Heart right ventricle (tissue), 16 donors: Measurements from ENCODE around the gene RAB31. TPM values are rescaled to one million over a fixed set of nuclear protein-coding genes. Genes with fewer than 3 reads are reported as not detected.

Source experiments
- ATAC-seq, 8 donors: fragments of 200-7000 bp; cut with Tn5 transposase; one replicate each; pipeline ENCODE4 v1.9.1; 2020; ENCODE audit warnings: mild to moderate bottlenecking in 8 of 8, moderate library complexity in 8 of 8, moderate number of reproducible peaks in 1 of 8
- DNase-seq, 2 donors: peaks; one replicate each; pipeline ENCODE4 v3.0.0-alpha.2; 2020
- H3K27ac ChIP-seq, 10 donors: fragments of 200-600 bp; sonication (generic) in 2 of 10; one replicate each; pipeline versions ENCODE4 v1.5.0 to v1.8.0; 2020 to 2022; ENCODE audit warnings: mild to moderate bottlenecking in 3 of 10
- H3K27me3 ChIP-seq, 7 donors: fragments of 200-600 bp; one replicate each; pipeline ENCODE4 v1.8.0; 2021 to 2022; ENCODE audit warnings: mild to moderate bottlenecking in 2 of 7
- H3K36me3 ChIP-seq, 9 donors: fragments of 200-600 bp; sonication (generic) in 1 of 9; one replicate each; pipeline versions ENCODE4 v1.5.0 to v1.8.0; 2020 to 2022; ENCODE audit warnings: mild to moderate bottlenecking in 2 of 9
- H3K4me1 ChIP-seq, 9 donors: fragments of 200-600 bp; sonication (generic) in 1 of 9; one replicate each; pipeline versions ENCODE4 v1.5.0 to v1.8.0; 2020 to 2022; ENCODE audit warnings: mild to moderate bottlenecking in 4 of 9
- H3K4me3 ChIP-seq, 10 donors: fragments of 200-600 bp; sonication (generic) in 2 of 10; one replicate each; pipeline versions ENCODE4 v1.5.0 to v1.8.0; 2020 to 2022; ENCODE audit warnings: mild to moderate bottlenecking in 7 of 10, moderate library complexity in 2 of 10
- H3K9me3 ChIP-seq, 11 donors: fragments of 200-600 bp in 10 of 11; sonication (generic) in 2 of 11; one replicate each; pipeline versions ENCODE4 v1.5.0 to v1.8.0; 2013 to 2022; ENCODE audit warnings: mild to moderate bottlenecking in 2 of 11, control low read depth in 1 of 11, moderate library complexity in 1 of 11
- CTCF ChIP-seq, 9 donors: fragments of 200-600 bp; sonication (generic) in 2 of 9; IDR thresholded peaks; one replicate each; pipeline versions ENCODE4 v1.5.0 to v1.8.0; 2021 to 2022; ENCODE audit warnings: antibody characterized with exemption in 9 of 9, mild to moderate bottlenecking in 5 of 9, moderate library complexity in 1 of 9
- WGBS, 2 donors: extraction: QIAGEN DNeasy Blood & Tissue Kit; methylation state at CpG; one replicate each; pipeline ENCODE4 v1.1.7; 2013; ENCODE audit warnings: inconsistent platforms in 1 of 2; 5-methylcytosine and 5-hydroxymethylcytosine counted together
- intact Hi-C, 10 donors: fragments of 100-400 bp; cut with DNase I; formaldehyde crosslinking; loops; one replicate each; pipeline versions ENCODE4 v1.11.1 to v1.14.2; 2022
- polyA plus RNA-seq, 2 donors: library from polyadenylated mRNA; stranded (reverse); fragments of 200-250 nt; gene quantifications; one replicate each; pipeline ENCODE4 v1.2.3, GENCODE V29; 2013
- total RNA-seq, 10 donors: library from RNA; stranded (reverse); fragmentation: NEBNext Ultra II Directional in 3 of 10; extraction: Animal tissue kit (Norgen Biotek cat#: 25700) in 3 of 10; gene quantifications; one replicate each; pipeline versions ENCODE4 v1.2.1 to v1.2.4, GENCODE V29; 2021 to 2023
- donor health status: Arrhythmogenic right ventricular cardiomyopathy.
- donor health status: ischemic (EF 13 %, LVEDD 7.1; RV severe dilation, severe dysfunction).
- donor health status: healthy with polysubstance abuse.
- donor health status: DM: no; HTN: yes; CAD: no.
- donor health status: DM: no; HTN: no; CAD: no.
- donor health status: ischemic (EF 25% LVEDD 6.9; RV normal size, moderate dysfunction).
- donor health status: ischemic (EF 25% LVEDD 5.7; RV mildly dilated, moderate dysfunction).
- donor health status: healthy.
- donor health status: DM: yes; HTN: yes; CAD: no.
- donor health status: Ischemic cardiomyopathy.
- donor health status: ischemic (EF 35%, LVEDD 5.7; RV mildly dilated, moderate dysfunction).
- donor health status: nonischemic (EF 11% LVEDD 7.7; RV severe dilation, severe dysfunction).
- donor health status: DM: yes; HTN: yes; CAD: no.
- donor health status: PGD.
- donor health status: ischemic (EF 29% LVEDD 5.4; RV normal size, mild dysfunction).
- donor health status: nonischemic (EF 23%, LVEDD 6.1; RV moderate dilation, normal function).

Gene RAB31
- total and polyA plus RNA-seq, 12 donors = 4.5 to 47.8 (median 16.6) TPM

GRCh38 chr18:9696701-9697100, 11.4 kb upstream of the RAB31 start:
- H3K36me3 ChIP-seq = no peaks in the 10 kb centered on the region
- no peaks in the 10 kb centered on the region for H3K27me3 ChIP-seq
- no peak for DNase-seq
- no peaks in the 10 kb centered on the region for H3K9me3 ChIP-seq
- ATAC-seq = peak in 2 of 8 donors; percentile 28 to 34
- intact Hi-C loops = loop anchor here in 1 of 10 donors (10.0 kb wide), 1 partner anchor 248 kb away; no protein-coding TSS in a partner anchor
- no peak overlapping the region for H3K27ac ChIP-seq
- WGBS, 2 donors = 52 to 83% methylated on average over 1 of the region's 1 CpG
- no peak for TF ChIP-seq CTCF (IDR thresholded peaks at IDR 0.05)
- peak overlapping the region in 1 of 10 donors; percentile 3 for H3K4me3 ChIP-seq
- peaks cover 0 to 31% (median 0%) of the 10 kb centered on the region in 9 donors for H3K4me1 ChIP-seq

- no peaks in the 10 kb centered on the region for H3K9me3 ChIP-seq
- peak overlapping the region in 1 of 10 donors; percentile 12 for H3K27ac ChIP-seq
- intact Hi-C loops = loop anchor here in 1 of 10 donors (10.0 kb wide), 1 partner anchor 248 kb away; no protein-coding TSS in a partner anchor
- DNase-seq (no peak), ATAC-seq (peak in 2 of 8 donors; percentile 25 to 45)
- WGBS, 2 donors = 67 to 71% methylated on average over 9 of the region's 9 CpGs
- peaks cover 0 to 35% (median 0%) of the 10 kb centered on the region in 9 donors for H3K4me1 ChIP-seq
- TF ChIP-seq CTCF (IDR thresholded peaks at IDR 0.05) = no peak
- no peaks in the 10 kb centered on the region for H3K36me3 ChIP-seq
- peak overlapping the region in 1 of 10 donors; percentile 3 for H3K4me3 ChIP-seq
- no peaks in the 10 kb centered on the region for H3K27me3 ChIP-seq
Measured at GRCh38 chr18:9697121-9697520, 11.0 kb upstream of the RAB31 start.

GRCh38 chr18:9698497-9698896, 9.6 kb upstream of the RAB31 start:
- 87 to 94% methylated on average over 4 of the region's 4 CpGs for WGBS, 2 donors
- TF ChIP-seq CTCF (IDR thresholded peaks at IDR 0.05) = no peak
- Histone ChIP-seq H3K4me1 (peaks cover 0 to 38% (median 0%) of the 10 kb centered on the region in 9 donors), H3K27ac (no peak overlapping the region), H3K27me3 (no peaks in the 10 kb centered on the region), H3K9me3 (no peaks in the 10 kb centered on the region), H3K36me3 (no peaks in the 10 kb centered on the region), H3K4me3 (no peak overlapping the region)
- DNase-seq = no peak
- ATAC-seq = no peak
- intact Hi-C loops = loop anchor here in 1 of 10 donors (10.0 kb wide), 1 partner anchor 246 kb away; no protein-coding TSS in a partner anchor

GRCh38 chr18:9700261-9700796, 7.8 kb upstream of the RAB31 start:
- Histone ChIP-seq H3K9me3 (no peaks in the 10 kb centered on the region), H3K36me3 (no peaks in the 10 kb centered on the region), H3K27ac (no peak overlapping the region), H3K4me1 (peaks cover 0 to 43% (median 0%) of the 10 kb centered on the region in 9 donors), H3K4me3 (no peak overlapping the region), H3K27me3 (no peaks in the 10 kb centered on the region)
- no peak for DNase-seq
- no peak for TF ChIP-seq CTCF (IDR thresholded peaks at IDR 0.05)
- 61 to 63% methylated on average over 6 of the region's 6 CpGs for WGBS, 2 donors
- intact Hi-C loops = loop anchor here in 3 of 10 donors (10.0 kb wide), 3 partner anchors 74 to 224 kb away; partner anchors contain the start of gene VAPA (in 1 of the 3)
- ATAC-seq = no peak
